Measurements from ENCODE around the gene KRTAP2-1.
"Not testable (repeated sequence)": the region's sequence is repeated elsewhere in the genome, so short reads cannot be mapped to it uniquely, and the experiment has no call there.

DNA sequence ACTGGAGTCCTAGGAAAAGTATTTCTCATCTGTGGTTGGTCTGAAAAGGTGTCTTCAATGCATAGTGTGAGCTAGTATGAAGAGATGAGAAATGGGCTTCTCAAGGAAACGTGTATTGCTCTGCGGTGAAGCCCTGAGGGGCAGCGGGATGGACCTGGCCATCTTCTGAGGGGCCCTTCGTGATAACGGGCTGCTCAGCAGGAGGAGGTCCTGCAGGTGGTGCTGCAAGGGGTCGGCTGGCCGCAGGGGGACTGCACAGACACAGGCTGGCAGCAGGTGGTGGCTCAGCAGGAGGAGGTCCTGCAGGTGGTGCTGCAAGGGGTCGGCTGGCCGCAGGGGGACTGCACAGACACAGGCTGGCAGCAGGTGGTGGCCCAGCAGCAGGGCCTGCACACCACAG, 7.4 kb upstream of the KRTAP2-1 start:
- TF ChIP-seq, protein P1, sequence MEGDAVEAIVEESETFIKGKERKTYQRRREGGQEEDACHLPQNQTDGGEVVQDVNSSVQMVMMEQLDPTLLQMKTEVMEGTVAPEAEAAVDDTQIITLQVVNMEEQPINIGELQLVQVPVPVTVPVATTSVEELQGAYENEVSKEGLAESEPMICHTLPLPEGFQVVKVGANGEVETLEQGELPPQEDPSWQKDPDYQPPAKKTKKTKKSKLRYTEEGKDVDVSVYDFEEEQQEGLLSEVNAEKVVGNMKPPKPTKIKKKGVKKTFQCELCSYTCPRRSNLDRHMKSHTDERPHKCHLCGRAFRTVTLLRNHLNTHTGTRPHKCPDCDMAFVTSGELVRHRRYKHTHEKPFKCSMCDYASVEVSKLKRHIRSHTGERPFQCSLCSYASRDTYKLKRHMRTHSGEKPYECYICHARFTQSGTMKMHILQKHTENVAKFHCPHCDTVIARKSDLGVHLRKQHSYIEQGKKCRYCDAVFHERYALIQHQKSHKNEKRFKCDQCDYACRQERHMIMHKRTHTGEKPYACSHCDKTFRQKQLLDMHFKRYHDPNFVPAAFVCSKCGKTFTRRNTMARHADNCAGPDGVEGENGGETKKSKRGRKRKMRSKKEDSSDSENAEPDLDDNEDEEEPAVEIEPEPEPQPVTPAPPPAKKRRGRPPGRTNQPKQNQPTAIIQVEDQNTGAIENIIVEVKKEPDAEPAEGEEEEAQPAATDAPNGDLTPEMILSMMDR (conservative IDR thresholded peaks at IDR 0.05 in 1 of 2, IDR thresholded peaks at IDR 0.05 in 1 of 2; ENCODE audit: low read depth in 1 of 2, low read length in 2 of 2): not testable (repeated sequence)
- TF ChIP-seq EZH2 (IDR thresholded peaks at IDR 0.05; ENCODE audit: low read length, missing control alignments): not testable (repeated sequence)
